ENCODE measurements around the gene PIK3C3. TPM values are rescaled to one million over a fixed set of nuclear protein-coding genes. Genes with fewer than 3 reads are reported as not detected.

The PIK3C3 gene
- total and polyA plus RNA-seq, 2 experiments from 2014 or later: 24.9 to 54.7 TPM

DNA sequence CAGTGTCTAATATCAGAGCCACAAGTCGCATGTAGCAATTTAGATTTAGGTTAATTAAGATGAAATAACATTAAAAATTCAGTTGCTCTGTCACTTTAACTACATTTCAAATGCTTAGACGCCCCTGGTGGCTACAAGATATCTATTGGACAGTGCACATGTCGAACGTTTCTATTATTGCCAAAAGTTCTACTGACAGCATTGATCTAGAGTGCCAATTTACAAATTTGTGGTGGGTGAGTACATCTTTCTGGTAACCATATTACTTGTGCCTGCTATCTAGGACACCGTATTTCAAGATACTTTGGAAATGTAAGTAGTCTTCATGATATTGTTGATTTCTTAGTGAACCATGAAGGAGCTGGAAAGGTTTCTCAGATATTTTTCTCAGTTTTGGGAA, 20.2 kb downstream of the PIK3C3 start:
- Histone ChIP-seq H4K20me1 (ENCODE audit: insufficient read depth, poor library complexity, severe bottlenecking) (no peaks in the 10 kb centered on the region), H3K9me3 (ENCODE audit: low read depth) (no peaks in the 10 kb centered on the region), H2AFZ (no peak overlapping the region), H3K27ac (no peak overlapping the region), H3K4me1 (ENCODE audit: insufficient read depth) (no peaks in the 10 kb centered on the region), H3K4me2 (no peak overlapping the region), H3K36me3 (replicated peaks; ENCODE audit: insufficient read depth, low read depth) (peaks cover 3% of the 10 kb centered on the region), H3K9me2 (replicated peaks; ENCODE audit: insufficient read depth) (no peaks in the 10 kb centered on the region), H3K27me3 (no peaks in the 10 kb centered on the region), H3K4me3 (no peak overlapping the region), H3K79me2 (peaks cover 11% of the 10 kb centered on the region)
- no peak for TF ChIP-seq EZH2phosphoT487 (IDR thresholded peaks at IDR 0.05; ENCODE audit: low read depth, severe bottlenecking, unreplicated experiment)
- TF ChIP-seq EZH2 (IDR thresholded peaks at IDR 0.05; ENCODE audit: borderline replicate concordance): no peak
- no peak for TF ChIP-seq CTCF (IDR thresholded peaks at IDR 0.05; ENCODE audit: poor library complexity)
- WGBS (ENCODE audit: low lambda C conversion rate, missing lambda C conversion rate): 91% methylated on average over 5 of the region's 5 CpGs
- no peak for DNase-seq (ENCODE audit: low spot score)

DNA sequence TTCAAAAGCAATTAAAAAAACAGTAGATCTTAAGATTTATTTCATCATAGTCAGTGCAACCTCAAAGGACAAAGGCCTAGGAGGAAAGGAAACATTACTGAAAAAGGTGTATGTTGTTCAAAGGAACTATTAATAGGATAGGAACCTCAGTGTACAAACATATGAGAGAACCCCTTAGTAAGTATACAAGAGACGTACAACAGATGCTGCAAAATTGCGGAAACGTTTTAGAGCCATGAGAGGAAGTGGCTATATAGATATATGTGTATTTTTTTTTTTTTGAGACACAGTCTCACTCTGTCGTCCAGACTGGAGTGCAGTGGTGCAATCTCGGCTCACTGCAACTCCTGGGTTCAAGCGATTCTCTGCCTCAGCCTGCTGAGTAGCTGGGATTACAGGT, 22.2 kb downstream of the PIK3C3 start:
- H4K20me1 ChIP-seq (ENCODE audit: insufficient read depth, poor library complexity, severe bottlenecking): no peaks in the 10 kb centered on the region
- H3K79me2 ChIP-seq: peaks cover 9% of the 10 kb centered on the region
- H3K4me2 ChIP-seq: no peak overlapping the region
- H2AFZ ChIP-seq: no peak overlapping the region
- H3K9me2 ChIP-seq (replicated peaks; ENCODE audit: insufficient read depth): no peaks in the 10 kb centered on the region
- H3K4me3 ChIP-seq: no peak overlapping the region
- no peaks in the 10 kb centered on the region for H3K9me3 ChIP-seq (ENCODE audit: low read depth)
- no peaks in the 10 kb centered on the region for H3K36me3 ChIP-seq (replicated peaks; ENCODE audit: insufficient read depth, low read depth)
- no peak for DNase-seq (ENCODE audit: low spot score)
- TF ChIP-seq EZH2phosphoT487 (IDR thresholded peaks at IDR 0.05; ENCODE audit: low read depth, severe bottlenecking, unreplicated experiment) (no peak), EZH2 (IDR thresholded peaks at IDR 0.05; ENCODE audit: borderline replicate concordance) (no peak), CTCF (IDR thresholded peaks at IDR 0.05; ENCODE audit: poor library complexity) (no peak)
- no peaks in the 10 kb centered on the region for H3K27me3 ChIP-seq
- WGBS (ENCODE audit: low lambda C conversion rate, missing lambda C conversion rate): 94% methylated on average over 6 of the region's 6 CpGs
- no peak overlapping the region for H3K27ac ChIP-seq
- H3K4me1 ChIP-seq (ENCODE audit: insufficient read depth): no peaks in the 10 kb centered on the region

- Histone ChIP-seq H3K9me2 (replicated peaks; ENCODE audit: insufficient read depth) (no peaks in the 10 kb centered on the region), H3K36me3 (replicated peaks; ENCODE audit: insufficient read depth, low read depth) (no peaks in the 10 kb centered on the region), H3K79me2 (peaks cover 2% of the 10 kb centered on the region), H3K4me1 (ENCODE audit: insufficient read depth) (no peaks in the 10 kb centered on the region), H2AFZ (no peak overlapping the region), H3K27me3 (no peaks in the 10 kb centered on the region), H3K4me3 (no peak overlapping the region), H3K9me3 (ENCODE audit: low read depth) (no peaks in the 10 kb centered on the region), H3K4me2 (no peak overlapping the region), H3K27ac (no peak overlapping the region), H4K20me1 (ENCODE audit: insufficient read depth, poor library complexity, severe bottlenecking) (peaks cover 6% of the 10 kb centered on the region)
- 85% methylated on average over 2 of the region's 2 CpGs for WGBS (ENCODE audit: low lambda C conversion rate, missing lambda C conversion rate)
- TF ChIP-seq CTCF (IDR thresholded peaks at IDR 0.05; ENCODE audit: poor library complexity): no peak
- TF ChIP-seq EZH2phosphoT487 (IDR thresholded peaks at IDR 0.05; ENCODE audit: low read depth, severe bottlenecking, unreplicated experiment): no peak
- no peak for TF ChIP-seq EZH2 (IDR thresholded peaks at IDR 0.05; ENCODE audit: borderline replicate concordance)
- DNase-seq (ENCODE audit: low spot score): no peak
These were observed 28.1 kb downstream of the PIK3C3 start for GRCh38 chr18:41982942-41983660.
